ENCODE data around the gene NCOA3.

Gene NCOA3

DNA sequence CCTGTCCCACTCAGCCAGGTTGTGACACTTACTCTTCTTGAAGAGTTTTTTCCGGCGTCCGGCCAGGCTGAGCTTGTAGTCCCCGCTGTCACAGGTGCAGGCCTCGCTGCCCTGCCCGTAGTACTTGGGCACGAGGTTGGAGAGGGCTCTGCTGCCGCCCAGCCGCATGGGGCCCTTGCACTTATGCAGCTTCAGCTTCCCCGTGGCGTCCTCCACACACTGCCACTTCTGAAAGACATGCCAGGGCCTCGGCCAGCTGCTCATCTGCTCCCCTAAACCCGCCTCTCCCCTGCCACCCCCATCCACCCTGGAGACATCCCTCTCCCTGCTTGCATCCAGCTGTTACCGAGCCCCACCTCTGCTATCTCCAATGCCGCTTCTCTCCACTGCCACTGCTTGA lies 170.5 kb downstream of the NCOA3 start:
- FAIRE-seq (no peak), DNase-seq (ENCODE audit: insufficient read length, low spot score) (no peak)
- TF ChIP-seq, protein P1, sequence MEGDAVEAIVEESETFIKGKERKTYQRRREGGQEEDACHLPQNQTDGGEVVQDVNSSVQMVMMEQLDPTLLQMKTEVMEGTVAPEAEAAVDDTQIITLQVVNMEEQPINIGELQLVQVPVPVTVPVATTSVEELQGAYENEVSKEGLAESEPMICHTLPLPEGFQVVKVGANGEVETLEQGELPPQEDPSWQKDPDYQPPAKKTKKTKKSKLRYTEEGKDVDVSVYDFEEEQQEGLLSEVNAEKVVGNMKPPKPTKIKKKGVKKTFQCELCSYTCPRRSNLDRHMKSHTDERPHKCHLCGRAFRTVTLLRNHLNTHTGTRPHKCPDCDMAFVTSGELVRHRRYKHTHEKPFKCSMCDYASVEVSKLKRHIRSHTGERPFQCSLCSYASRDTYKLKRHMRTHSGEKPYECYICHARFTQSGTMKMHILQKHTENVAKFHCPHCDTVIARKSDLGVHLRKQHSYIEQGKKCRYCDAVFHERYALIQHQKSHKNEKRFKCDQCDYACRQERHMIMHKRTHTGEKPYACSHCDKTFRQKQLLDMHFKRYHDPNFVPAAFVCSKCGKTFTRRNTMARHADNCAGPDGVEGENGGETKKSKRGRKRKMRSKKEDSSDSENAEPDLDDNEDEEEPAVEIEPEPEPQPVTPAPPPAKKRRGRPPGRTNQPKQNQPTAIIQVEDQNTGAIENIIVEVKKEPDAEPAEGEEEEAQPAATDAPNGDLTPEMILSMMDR (IDR thresholded peaks at IDR 0.05; ENCODE audit: insufficient read depth, missing control alignments): no peak

DNA sequence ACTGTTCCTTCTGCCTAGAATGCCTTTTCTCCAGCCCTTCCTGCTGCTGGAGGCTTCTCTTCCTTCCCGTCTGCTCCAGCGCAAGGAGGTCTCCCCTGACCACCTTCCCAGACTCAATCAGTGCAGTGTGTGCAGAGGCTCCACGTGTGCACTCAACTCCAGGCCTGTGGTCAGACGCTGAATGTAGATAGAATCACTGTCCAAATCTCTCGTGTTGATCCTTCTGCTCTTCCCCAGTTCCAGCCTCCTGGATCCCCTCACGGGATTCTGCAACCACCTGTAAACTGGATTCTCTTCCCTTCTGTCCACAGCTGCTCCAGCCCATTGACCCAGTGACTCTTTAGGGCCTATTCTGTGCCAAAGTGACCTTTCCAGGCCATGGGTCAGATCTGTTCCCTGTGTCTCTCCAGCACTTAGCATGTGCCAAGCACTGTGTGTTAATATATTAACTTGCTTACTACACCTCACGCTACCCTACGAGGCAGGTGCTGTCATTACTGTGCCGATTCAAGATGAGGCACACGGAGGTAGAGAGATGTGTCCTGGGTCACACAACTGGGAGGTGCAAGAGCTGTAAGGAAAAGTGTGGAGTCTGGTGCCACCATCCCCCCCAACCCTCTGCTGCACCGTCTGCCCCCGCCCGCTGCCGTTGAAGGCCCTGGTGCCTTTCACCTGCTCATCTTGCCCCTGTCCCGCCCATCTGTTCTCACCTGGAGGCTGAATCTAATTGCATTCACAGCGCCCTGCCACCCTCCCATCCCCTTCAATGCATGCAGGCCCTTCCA lies 171.4 kb downstream of the NCOA3 start:
- no peak for FAIRE-seq
- DNase-seq (ENCODE audit: insufficient read length, low spot score): no peak
- TF ChIP-seq, protein P1 (IDR thresholded peaks at IDR 0.05; ENCODE audit: insufficient read depth, missing control alignments): no peak

- TF ChIP-seq, protein P1 (IDR thresholded peaks at IDR 0.05; ENCODE audit: insufficient read depth, missing control alignments): no peak
- DNase-seq (ENCODE audit: insufficient read length, low spot score) (no peak), FAIRE-seq (no peak)
These were observed 171.9 kb downstream of the NCOA3 start for GRCh38 chr20:47673671-47673955.

DNA sequence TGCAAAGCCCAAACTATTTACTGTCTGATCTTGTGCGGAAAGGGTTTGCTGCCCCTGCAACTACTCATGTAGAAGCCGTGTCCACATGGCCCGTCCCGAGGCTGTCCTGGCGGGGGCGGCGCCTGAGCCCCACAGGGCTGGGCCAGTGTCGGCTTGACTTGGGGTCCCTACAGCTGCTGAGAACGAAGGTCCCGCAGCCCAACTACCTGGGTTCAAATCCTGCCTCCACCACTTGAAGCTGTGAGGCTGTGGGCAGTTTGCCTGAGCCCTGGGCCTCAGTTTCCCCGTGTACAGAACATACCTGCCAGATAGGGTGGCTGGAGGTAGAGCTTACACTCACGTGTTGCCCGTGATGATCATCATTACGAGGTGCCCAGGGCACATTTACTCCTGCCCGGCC lies 172.5 kb downstream of the NCOA3 start:
- DNase-seq (ENCODE audit: insufficient read length, low spot score): no peak
- no peak for FAIRE-seq
- TF ChIP-seq, protein P1 (IDR thresholded peaks at IDR 0.05; ENCODE audit: insufficient read depth, missing control alignments): no peak

GRCh38 chr20:47674686-47675085 lies 173.0 kb downstream of the NCOA3 start:
- TF ChIP-seq, protein P1 (IDR thresholded peaks at IDR 0.05; ENCODE audit: insufficient read depth, missing control alignments): no peak
- DNase-seq (ENCODE audit: insufficient read length, low spot score) (no peak), FAIRE-seq (no peak)

GRCh38 chr20:47675190-47676142 lies 173.8 kb downstream of the NCOA3 start:
- FAIRE-seq: no peak
- DNase-seq (ENCODE audit: insufficient read length, low spot score): no peak
- TF ChIP-seq, protein P1 (IDR thresholded peaks at IDR 0.05; ENCODE audit: insufficient read depth, missing control alignments): no peak
